LNCaP clone FGC (cell line): ENCODE measurements around the gene RBFOX2.

Experiments
- DNase-seq: peaks from one replicate; pipeline ENCODE4 v3.0.0-alpha.2; 2011; ENCODE audit warnings: low read depth
- H3K4me3 ChIP-seq: 2 replicates; pipeline ENCODE4 v1.5.1; 2011; ENCODE audit warnings: mild to moderate bottlenecking, low read depth, low read length, control low read depth
- TF ChIP-seq, protein P1 (sequence below): IDR thresholded peaks from 2 replicates; pipeline ENCODE4 v1.5.1; 2012; ENCODE audit warnings: mild to moderate bottlenecking; ENCODE audit not compliant: control insufficient read depth, insufficient read depth; ENCODE audit errors: extremely low read depth

Gene RBFOX2

DNA sequence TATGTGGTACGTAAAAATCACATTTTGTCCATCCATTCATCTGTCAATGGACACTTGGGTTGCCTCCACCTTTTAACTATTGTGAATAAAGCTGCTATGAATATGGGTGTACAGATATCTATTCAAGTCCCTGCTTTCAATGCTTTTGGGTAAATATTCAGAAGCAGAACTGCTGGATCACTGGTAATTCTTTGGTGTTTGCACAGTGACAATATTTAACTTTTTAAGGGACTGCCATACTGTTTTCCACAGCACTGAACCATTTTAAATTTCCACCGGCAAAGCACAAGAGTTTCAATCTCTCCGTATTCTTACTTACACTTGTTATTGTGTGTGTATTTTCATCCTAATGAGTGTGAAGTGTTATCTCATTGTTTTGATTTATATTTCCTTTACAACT lies 79.4 kb downstream of the RBFOX2 start:
- no peak overlapping the region for H3K4me3 ChIP-seq
- TF ChIP-seq, protein P1, sequence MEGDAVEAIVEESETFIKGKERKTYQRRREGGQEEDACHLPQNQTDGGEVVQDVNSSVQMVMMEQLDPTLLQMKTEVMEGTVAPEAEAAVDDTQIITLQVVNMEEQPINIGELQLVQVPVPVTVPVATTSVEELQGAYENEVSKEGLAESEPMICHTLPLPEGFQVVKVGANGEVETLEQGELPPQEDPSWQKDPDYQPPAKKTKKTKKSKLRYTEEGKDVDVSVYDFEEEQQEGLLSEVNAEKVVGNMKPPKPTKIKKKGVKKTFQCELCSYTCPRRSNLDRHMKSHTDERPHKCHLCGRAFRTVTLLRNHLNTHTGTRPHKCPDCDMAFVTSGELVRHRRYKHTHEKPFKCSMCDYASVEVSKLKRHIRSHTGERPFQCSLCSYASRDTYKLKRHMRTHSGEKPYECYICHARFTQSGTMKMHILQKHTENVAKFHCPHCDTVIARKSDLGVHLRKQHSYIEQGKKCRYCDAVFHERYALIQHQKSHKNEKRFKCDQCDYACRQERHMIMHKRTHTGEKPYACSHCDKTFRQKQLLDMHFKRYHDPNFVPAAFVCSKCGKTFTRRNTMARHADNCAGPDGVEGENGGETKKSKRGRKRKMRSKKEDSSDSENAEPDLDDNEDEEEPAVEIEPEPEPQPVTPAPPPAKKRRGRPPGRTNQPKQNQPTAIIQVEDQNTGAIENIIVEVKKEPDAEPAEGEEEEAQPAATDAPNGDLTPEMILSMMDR, result no peak
- no peak for DNase-seq

DNA sequence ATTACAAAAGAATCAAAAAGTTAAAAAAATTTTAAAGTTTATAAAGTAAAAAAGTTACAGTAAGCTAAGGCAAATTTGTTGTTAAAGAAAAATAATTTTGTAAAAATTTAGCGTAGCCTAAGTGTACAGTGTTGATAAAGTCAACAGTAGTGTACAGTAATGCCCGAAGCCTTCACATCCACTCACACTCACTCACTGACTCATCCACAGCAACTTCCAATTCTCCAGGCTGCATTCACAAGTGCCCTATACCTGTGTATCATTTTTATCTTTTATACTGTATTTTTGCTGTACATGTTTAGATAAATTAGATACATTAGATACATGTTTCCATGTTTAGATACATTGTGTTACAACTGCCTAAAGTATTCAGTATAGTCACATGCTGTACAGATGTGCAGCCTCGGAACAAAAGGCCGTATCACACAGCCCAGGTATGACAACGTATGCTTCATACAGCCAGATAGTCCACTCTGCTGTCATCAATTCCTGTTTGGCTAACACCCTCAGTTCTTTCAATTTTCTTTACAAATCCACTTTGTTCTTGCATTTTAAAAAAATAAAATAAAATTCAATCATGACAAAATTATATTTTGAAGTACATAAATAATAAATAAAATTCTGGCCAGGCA lies 80.7 kb downstream of the RBFOX2 start:
- no peak for DNase-seq
- no peak overlapping the region for H3K4me3 ChIP-seq
- TF ChIP-seq, protein P1, result no peak

DNA sequence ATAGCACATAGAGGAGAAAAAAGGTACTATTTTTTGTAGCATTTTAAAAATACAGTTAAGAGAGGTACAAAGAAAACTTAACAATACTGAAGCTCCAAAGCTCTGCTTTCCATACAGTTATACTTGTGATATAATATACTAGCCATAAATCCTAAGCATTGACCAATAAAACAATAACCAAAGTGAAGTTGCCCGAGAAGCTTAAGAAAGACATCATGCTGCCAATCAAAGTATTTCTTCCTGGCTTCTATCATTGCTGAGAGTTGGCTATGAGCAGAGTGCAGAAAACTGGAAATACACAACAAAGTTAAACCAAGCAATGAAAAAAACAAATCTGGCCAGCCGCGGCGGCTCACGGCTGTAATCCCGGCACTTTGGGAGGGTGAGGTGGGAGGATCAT lies 84.2 kb downstream of the RBFOX2 start:
- no peak overlapping the region for H3K4me3 ChIP-seq
- no peak for DNase-seq
- TF ChIP-seq, protein P1, result no peak

DNA sequence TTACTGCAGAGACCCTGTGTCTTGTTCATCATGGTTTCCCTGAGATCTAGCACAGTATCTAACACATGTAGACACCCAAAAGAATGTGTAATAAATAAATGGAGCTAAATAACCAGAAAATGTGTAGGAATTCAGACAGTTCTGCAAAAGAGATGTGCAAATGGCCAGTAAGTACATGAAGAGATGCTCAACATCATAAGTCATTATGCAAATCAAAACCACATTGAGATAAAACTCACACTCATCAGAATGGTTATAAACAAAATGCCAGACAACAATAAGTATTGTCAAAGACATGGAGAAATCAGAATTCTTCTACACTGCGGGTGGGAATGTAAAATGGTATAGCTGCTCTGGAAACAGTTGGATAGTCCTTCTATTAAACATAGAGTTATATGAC lies 88.5 kb downstream of the RBFOX2 start:
- DNase-seq, result no peak
- TF ChIP-seq, protein P1, result no peak

DNA sequence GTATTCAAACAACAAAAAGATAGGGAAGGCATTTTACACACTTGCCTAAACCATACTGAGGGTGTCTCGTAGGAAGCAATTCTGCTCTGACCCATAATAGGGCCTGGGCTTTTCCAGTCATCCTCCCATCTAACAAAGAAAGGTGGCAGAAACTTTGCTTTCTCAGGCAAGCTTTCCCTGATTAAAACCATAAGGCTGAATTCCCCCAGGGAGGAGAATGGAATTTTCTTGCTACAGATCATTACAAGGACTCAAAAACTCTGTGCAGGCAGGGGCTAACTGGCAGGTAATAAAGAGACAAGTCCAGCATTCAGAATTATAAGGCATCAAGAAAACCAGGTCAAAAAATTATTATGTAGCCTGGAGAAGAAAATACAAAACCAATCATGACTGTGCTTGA lies 90.4 kb downstream of the RBFOX2 start:
- TF ChIP-seq, protein P1, result no peak
- DNase-seq, result no peak
- no peak overlapping the region for H3K4me3 ChIP-seq

More for the DNA sequence above, 88.5 kb downstream of the RBFOX2 start:
- H3K4me3 ChIP-seq, result no peak overlapping the region

DNA sequence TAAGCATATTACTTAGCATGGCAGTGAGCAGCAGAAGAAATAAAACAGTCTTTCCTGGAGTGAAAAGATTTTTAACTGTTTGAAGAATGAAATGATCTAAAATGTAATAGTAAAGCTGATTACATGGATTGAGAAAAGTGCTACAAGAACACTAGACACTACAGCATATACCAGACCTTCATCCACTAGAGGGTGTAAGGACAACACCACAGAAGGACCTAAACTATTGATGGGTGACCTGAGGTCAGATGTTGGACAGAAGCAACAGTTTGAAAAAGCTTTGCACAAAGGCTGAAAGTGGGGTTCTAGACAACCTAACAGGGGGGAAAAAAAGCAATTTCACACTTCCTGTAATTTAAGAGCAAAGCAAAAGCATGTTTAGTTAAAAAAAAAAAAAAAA lies 97.7 kb downstream of the RBFOX2 start:
- DNase-seq, result peak; percentile 56
- no peak overlapping the region for H3K4me3 ChIP-seq
- TF ChIP-seq, protein P1, result peak; percentile 77

DNA sequence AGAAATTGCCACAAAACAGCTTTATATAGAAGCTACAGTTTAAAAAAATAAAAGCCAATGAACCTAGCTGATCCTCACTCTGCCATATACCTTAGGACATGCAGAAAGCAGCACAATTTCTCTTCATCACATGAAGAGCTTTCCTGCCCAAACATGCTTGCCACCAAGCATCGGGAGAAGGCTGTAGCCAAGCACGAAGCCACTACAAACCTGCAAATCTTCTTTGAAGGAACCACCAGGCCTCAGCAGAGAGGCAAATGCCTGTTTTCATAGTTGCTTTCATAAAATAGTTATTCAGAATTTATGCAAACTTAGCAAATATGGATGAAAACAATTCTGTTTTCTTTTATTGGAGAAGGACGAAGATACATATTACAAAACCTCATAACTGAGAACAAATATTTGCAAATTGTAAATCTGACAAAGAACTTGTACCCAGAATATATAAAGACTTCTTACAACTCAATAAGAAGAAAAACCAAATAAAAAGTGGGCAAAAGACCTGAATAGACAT lies 100.3 kb downstream of the RBFOX2 start:
- H3K4me3 ChIP-seq, result no peak overlapping the region
- no peak for DNase-seq
- TF ChIP-seq, protein P1, result no peak
